HPDE6-E6E7 (cell line): ENCODE measurements around the gene PFN1.

Source experiments
- DNase-seq: peaks from one replicate; pipeline ENCODE4 v3.0.0; 2011; ENCODE audit warnings: missing footprints; ENCODE audit errors: extremely low spot score

PFN1 gene

DNA sequence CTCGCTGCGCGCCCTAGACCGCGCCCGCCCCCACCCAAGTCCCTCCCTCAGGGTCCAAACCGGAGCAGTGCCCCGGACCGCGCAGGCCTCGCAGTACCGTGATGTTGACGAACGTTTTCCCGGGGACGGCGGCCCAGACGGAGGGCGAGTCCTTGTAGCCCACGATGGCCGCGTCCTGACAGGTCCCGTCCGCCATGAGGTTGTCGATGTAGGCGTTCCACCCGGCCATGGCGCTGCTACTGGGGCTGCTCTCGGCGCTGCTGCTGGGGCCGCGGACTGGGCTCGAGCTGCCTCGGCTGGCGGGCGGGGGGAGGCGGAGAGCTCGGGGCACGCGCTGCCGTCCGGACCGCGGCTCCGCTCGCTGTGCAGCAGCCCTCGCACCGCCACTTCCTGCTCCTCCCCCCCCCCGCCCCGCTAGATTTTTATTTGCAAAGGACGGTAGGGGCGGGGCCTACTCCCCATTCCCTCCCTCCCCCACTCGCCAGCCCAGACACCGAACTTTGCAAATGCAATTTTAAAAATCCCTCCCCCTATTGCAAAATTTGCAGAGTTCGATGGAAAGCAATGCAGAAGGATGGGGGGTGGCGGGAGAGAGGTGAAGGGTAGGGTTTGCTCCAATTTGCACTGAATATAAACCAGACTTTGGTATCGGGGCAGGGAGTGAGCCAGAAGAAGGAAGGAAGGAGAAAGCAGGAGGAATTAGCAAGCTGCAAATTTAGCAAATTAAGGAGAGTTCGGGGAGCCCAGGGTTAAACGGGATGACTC, at the start of gene PFN1:
Gene PFN1 (minus strand): TSS at position 365 of the 765 bp plus-strand sequence. CDS start 136 bp downstream, at position 229.
- peak; percentile 72 for DNase-seq

DNA sequence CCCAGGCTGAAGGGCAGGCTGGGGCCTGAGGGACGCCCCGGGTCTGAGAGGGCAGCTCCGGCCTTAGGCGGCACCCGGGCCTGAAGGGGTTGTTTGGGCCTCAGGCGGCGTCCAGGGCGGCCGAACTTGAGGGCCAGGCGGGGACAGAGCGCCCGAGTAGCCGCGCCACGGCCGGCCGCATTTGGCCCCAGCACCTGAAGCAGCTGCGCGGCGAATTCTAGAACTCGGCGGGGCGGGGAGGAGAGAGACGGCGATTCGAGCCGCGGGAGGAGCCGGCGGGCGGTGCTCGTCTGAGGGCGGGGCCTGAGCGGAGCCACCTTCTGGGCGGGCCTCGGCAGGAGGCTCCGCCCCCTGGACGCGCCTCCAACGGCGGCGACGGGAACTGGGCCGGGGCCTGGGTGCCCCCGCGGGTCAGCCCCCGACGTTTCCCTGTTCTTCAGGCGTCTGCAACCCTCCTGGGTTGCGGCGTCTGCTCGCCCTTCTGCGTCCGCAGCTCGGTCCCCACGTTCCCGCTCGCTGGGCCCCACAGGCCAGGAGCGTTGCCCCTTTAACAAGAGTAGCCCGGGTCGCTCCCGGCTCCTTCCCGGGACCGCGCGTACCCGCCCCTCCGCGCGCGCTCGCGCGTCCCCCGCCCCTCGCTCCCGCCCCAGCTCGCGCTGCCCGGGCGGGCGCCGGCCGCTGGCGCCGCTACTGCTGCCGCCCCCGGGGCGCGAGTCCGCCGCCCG, 49.1 kb upstream of the PFN1 start, which contains the start of the genes INCA1 and KIF1C:
Gene INCA1 (minus strand): TSS at position 221 of the 725 bp plus-strand sequence. CDS start 3,085 bp downstream, outside the sequence.
Gene KIF1C (plus strand): TSS at position 649 of the 725 bp plus-strand sequence. CDS start 2,297 bp downstream, outside the sequence.
- DNase-seq, result peak; percentile 96

DNA sequence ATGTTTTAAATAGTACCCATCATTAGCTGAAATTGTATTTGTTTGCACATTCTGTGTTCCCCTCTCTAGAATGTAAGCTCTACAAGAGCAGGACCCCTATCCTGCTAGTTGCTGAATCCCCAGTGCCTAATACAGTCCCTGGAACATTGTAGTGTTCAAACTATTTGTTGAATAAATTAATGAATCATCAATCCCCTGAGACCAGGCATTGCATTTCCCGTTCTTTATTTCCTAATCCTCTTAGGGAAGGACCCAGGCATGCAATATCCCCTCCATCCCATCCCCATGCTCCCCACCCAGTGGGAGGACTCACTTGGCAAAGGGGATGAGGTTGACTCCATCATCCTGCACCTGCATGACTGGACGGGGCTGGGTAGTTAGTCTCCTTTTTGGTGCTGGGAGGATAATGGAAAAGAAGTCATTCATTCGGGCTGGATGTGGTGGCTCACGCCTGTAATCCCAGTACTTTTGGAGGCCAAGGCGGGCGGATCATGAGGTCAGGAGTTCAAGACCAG, 45.8 kb upstream of the PFN1 start:
- no peak for DNase-seq

DNA sequence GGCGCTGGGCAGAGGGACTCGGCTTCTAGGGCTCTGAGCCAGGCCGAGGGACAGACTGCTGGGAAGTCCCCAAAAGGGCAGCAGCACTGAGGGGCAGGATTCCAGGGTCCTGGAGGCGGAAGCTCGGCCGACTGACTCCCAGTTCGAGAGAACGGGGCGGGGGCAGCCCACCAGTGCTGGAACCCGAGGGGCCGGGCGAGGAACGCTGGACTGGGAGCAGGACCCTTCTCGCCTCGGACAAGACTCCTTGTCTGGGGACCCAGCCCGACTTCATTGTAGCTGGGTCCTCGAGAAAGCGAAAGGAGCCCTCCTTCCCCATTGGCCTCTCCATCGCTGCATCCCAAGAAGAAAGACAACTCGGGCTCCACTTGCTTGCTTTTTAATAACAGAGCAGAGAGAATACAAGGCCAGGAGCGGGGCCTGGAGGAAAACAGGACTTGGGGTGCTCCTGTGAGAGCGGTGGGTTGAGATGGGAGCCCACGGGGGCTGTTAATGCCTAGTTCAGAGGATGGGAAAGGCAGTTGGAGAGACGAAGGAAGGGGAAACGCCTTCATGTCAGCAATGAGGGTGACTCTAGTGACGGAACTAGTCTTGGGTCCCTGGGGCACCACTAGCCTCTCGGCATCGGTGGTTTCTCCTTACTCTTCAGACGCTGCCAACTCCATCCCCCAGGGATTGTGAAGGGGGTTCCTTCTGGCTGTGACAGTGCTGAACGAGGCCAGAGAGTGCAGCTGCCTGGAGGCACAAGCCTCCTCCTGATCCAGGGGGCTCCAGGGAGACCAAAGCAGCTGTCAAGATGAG, 39.6 kb upstream of the PFN1 start:
- DNase-seq, result no peak

GRCh38 chr17:4986951-4987766, 38.8 kb upstream of the PFN1 start, which contains the start of gene CAMTA2:
CAMTA2 (minus strand) TSS chr17:4987675; CDS start chr17:4986222, 1,453 bp downstream.
- no peak for DNase-seq

DNA sequence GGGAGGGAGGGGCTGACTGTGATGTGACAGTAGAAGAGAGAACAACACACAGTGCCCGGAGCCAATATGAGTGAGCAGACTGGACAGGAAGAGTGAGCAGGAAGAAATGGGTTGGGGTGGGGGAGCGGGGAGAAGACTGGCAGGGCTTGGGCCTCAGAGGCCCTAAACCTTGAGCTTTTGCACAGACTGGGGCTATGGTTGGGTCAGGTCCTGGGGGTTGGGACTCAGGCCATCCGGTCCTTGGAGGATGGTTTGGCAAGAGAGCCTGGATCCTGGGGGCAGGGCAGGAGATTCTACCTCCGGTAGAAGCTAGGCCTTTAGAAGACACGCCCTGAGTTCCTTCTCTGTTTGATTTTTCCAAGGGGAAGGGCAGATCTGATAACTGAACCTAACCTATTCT, 38.1 kb upstream of the PFN1 start:
- no peak for DNase-seq

DNA sequence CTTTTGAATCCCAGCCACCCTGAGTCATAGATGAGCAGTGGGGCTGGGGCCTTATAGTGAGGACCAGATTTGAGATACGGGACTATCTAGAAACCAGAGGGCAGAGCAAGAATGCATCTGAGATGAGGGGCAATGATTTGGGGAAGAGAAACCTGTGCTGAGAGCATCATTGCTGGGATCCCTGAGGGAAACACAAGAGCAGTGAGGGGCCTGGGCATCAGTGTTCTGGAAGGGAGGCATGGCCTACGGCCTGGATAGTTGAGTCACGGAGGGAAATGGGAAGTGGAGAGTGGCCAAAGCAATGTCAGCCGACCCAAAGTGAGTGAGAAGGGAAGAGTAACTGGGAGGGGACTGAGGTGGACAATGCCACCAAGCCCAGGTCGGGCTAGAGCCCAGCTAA, 34.0 kb upstream of the PFN1 start:
- no peak for DNase-seq

GRCh38 chr17:4980644-4981216, 32.4 kb upstream of the PFN1 start:
- no peak for DNase-seq

DNA sequence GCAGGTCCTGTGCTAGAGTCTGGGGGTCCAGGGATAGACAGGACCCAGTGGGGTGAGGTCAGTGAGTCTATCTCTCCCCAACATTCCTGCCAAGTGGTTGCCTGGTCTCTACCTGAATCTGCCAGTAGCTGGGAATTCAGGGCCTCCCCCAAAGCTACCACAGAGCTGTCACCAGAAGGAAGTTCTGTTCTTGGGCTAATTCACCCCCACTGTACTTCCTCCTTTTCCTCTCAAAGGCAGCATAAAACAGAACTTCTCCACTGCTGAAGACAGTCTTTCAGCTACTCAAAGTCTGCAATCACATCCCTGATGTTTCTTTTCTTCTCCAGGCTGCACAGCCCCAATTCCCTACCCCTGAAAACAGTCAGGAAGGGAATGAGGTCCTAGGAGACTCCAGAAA, 30.4 kb upstream of the PFN1 start:
- no peak for DNase-seq

- DNase-seq, result no peak
Measured at GRCh38 chr17:4974115-4974670, 25.9 kb upstream of the PFN1 start.

DNA sequence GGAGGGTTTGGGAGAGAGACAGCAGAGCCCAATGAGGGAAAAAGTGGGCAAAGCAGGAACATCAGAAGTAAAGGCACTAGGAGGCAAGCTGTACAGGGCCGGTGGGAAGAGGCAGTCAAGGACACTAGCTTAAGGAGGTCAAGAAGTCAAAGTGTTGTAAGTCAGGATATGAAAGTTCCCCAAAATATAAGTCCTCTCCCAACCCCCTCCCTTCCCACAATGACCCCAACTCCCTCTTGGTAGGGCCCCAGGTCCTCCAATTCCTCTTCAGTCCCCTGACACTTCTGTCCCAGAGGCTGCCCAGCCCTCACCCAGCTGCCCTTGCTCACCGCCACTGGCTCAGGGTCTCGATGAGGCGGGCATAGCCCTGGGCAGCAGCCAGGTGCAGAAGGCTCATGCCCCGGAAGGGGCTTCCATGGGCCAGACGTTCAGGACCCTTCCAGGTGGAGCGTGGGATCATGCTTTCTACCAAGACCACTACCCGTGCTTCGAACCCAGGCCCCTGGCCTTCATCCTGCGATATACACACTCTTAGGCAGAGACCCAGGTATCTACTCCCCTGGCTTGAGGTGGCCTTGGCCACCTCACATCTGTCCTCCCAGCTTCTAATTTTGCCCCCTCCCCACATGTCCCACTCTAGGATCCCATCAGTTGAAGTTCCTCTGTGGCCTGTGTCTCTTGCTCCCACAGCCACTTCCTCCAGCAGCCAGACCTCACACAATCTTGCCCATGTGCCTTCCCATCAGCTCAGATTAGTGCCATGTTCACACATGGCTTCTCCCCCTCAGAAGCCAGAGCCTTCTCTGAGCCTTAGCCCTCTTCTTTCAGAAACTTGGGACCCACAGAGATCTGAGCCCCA, 25.2 kb upstream of the PFN1 start:
- no peak for DNase-seq

DNA sequence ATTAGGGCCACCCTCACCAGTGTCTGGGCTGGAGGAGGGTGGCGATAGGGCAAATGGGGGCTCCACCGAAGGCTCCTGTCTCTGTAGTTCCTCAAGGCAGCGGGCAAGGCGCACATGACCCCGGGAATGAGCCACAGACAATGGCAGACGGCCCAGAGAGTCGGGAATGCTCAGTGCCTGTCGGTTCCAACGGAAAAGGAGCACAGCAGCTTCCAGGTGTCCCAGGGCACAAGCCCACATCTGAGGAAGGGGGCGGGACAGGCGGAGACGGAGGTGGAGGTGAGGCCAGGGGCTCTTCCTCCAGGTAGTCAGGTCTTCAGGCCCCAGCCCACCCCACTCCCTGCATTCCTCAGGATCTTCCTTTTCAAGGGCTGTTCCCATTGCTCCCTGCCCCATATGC, 24.4 kb upstream of the PFN1 start:
- DNase-seq, result no peak

DNA sequence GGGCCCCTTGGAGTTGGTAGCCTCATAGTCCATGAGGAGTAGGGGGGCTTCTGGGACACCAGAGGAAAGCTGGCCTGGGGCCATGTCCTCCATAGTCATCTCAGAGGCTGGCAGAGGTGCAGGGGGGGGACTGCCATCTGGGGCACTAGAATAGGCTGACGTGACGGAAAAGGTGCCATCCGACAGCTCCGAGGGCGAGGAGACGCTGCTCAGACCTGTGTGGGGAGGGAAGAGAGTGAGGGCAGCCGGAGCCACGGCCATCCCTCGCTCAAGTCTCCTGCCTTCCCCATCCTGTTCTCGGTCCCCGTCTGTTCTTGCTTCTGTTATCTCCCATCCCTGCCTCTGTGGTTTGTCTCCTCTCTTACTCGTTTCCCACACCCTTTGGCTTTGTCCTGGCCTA, 24.0 kb upstream of the PFN1 start:
- DNase-seq, result no peak

DNA sequence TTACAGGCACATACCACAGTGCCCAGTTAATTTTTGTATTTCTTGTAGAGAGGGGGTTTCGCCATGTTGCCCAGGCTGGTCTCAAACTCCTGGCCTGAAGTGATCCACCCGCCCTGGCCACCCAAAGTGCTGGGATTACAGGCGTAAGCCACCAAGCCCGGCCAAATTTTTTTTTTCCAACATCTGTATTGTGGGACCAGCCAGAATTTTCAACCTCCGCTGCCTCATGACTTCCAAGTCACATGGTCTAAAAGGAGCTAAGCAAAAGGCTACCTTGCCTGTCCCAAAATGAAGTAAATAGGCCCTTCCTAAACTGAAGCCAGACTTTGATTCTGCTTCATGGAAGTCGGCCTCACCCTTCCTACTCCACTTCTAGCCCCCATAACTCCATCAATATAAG, 23.5 kb upstream of the PFN1 start:
- no peak for DNase-seq

- DNase-seq, result no peak
Measured at GRCh38 chr17:4970273-4970672, 21.9 kb upstream of the PFN1 start.

- no peak for DNase-seq
Measured at GRCh38 chr17:4969551-4970173, 21.3 kb upstream of the PFN1 start.

DNA sequence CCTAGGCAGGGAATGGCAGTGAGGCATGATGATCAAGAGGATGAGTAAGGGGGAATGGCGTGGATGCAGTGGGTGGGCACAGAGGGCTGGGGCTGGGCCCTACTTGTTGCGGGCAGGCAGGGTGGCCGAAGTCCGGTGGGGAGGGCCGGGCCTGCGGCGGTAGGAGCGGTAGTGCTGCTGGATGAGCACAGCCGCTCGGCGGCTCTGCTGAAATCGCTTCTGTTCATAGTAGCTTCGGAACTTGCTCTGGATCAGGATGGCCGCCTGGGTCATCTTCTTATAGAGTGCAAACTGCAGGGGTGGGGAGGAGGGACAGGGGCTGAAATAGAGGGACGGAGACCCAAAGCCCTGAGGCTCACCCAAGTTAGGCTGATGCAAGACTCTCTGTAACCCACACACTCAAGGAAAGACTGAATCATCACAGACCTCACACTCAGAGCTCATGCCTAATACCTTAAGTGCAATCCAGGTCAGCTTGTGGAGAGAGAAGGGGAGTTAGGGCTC, 20.8 kb upstream of the PFN1 start:
- DNase-seq, result peak; percentile 29

DNA sequence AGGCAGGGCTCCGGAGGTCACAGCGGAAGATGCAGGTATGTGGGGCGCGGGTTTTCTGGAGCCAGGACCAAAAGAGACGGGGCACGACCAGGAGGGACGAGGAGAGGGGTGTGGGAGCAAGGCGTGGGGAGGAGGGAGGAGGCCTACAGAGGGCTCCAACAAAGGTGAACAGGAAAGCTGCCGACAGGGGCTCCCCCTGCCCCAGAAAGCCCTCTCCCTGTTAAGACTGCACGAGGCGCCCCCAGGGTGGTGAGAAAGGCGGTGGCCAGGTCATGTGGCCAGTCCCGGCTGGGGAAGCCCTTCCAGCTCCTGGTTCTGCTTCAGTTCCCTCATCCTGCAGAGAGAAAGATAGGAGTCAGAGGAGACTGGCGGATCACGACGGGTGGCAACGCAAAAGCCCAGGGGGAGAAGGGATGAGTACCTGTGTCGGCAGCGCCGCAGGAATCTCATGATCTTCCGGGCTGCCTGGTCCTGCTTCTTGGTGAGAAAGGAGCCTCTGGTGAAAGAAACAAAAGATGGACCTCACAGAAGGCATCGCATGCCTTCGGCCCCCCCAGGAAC, 20.2 kb upstream of the PFN1 start:
- no peak for DNase-seq
